Neuronal stem cell (in vitro differentiated cells): ENCODE results near the gene ACTL6A.

Source experiments
- DNase-seq: peaks from one replicate; pipeline ENCODE4 v3.0.0-alpha.2; 2013; ENCODE audit warnings: low spot score
- H2AFZ ChIP-seq: one replicate; pipeline ENCODE4 v1.6.1; 2013; ENCODE audit warnings: mild to moderate bottlenecking, low read length, inconsistent platforms
- H2AK5ac ChIP-seq: 2 replicates; pipeline ENCODE4 v1.6.1; 2013; ENCODE audit warnings: low read depth, mild to moderate bottlenecking, inconsistent platforms, low read length, moderate library complexity, mixed read lengths
- H2BK120ac ChIP-seq: 2 replicates; pipeline ENCODE4 v1.6.1; 2013; ENCODE audit warnings: low read depth, mild to moderate bottlenecking, inconsistent platforms, low read length, moderate library complexity, mixed read lengths
- H2BK12ac ChIP-seq: one replicate; pipeline ENCODE4 v1.6.1; 2013; ENCODE audit warnings: low read length, inconsistent platforms
- H2BK15ac ChIP-seq: 2 replicates; pipeline ENCODE4 v1.6.1; 2013; ENCODE audit warnings: mild to moderate bottlenecking, low read length, inconsistent platforms, mixed read lengths
- H2BK5ac ChIP-seq: one replicate; pipeline ENCODE4 v1.6.1; 2013; ENCODE audit warnings: inconsistent platforms, mild to moderate bottlenecking, low read length, moderate library complexity
- H3K14ac ChIP-seq: one replicate; pipeline ENCODE4 v1.6.1; 2013; ENCODE audit warnings: low read length, inconsistent platforms
- H3K18ac ChIP-seq: 2 replicates; pipeline ENCODE4 v1.6.1; 2013; ENCODE audit warnings: low read length, inconsistent platforms
- H3K23ac ChIP-seq: 2 replicates; pipeline ENCODE4 v1.6.1; 2013; ENCODE audit warnings: low read depth, mild to moderate bottlenecking, mixed read lengths, low read length, inconsistent platforms; ENCODE audit not compliant: poor library complexity
- H3K27ac ChIP-seq: replicated peaks from 3 replicates; pipeline ENCODE4 v1.5.1; 2013; ENCODE audit warnings: low read length, inconsistent platforms
- H3K27me3 ChIP-seq, 3 experiments: 2 replicates each; pipeline ENCODE4 v1.6.1; 2013; ENCODE audit warnings: low read length in 3 of 3, mild to moderate bottlenecking in 2 of 3, inconsistent platforms in 1 of 3, low read depth in 1 of 3, mixed read lengths in 1 of 3, moderate library complexity in 1 of 3; ENCODE audit not compliant: control insufficient read depth in 3 of 3, insufficient read depth in 3 of 3
- H3K36me3 ChIP-seq, 2 donors: replicated peaks in 1 of 2; 2 replicates each; pipeline ENCODE4 v1.6.1; 2013; ENCODE audit warnings: low read length in 2 of 2; ENCODE audit not compliant: control insufficient read depth in 2 of 2, insufficient read depth in 2 of 2
- H3K4ac ChIP-seq: 2 replicates; pipeline ENCODE4 v1.6.1; 2013; ENCODE audit warnings: inconsistent platforms, mild to moderate bottlenecking, low read length, moderate library complexity
- H3K4me1 ChIP-seq, 2 donors: 1 replicate in 1 of 2; 2 replicates in 1 of 2; pipeline ENCODE4 v1.6.1; 2013; ENCODE audit warnings: low read length in 2 of 2, low read depth in 1 of 2; ENCODE audit not compliant: control insufficient read depth in 2 of 2, insufficient read depth in 1 of 2
- H3K4me2 ChIP-seq: one replicate; pipeline ENCODE4 v1.6.1; 2013; ENCODE audit warnings: mild to moderate bottlenecking, low read length, inconsistent platforms; ENCODE audit not compliant: insufficient read depth, poor library complexity, severe bottlenecking
- H3K4me3 ChIP-seq, 2 donors: 2 replicates each; pipeline ENCODE4 v1.5.1; 2013; ENCODE audit warnings: low read length in 2 of 2, mild to moderate bottlenecking in 2 of 2, inconsistent platforms in 1 of 2, moderate library complexity in 1 of 2
- H3K79me1 ChIP-seq: one replicate; pipeline ENCODE4 v1.6.1; 2013; ENCODE audit warnings: low read depth, mild to moderate bottlenecking, inconsistent platforms, low read length, moderate library complexity
- H3K9ac ChIP-seq: one replicate; pipeline ENCODE4 v1.6.1; 2013; ENCODE audit warnings: mild to moderate bottlenecking, low read depth, low read length, inconsistent platforms; ENCODE audit not compliant: poor library complexity
- H3K9me3 ChIP-seq, 2 donors: replicated peaks in 1 of 2; 2 replicates each; pipeline versions ENCODE3 to v1.6.1; 2013; ENCODE audit warnings: low read length in 2 of 2, mild to moderate bottlenecking in 2 of 2, inconsistent platforms in 1 of 2, low read depth in 1 of 2, mixed read lengths in 1 of 2, moderate library complexity in 1 of 2; ENCODE audit not compliant: control insufficient read depth in 2 of 2, insufficient read depth in 1 of 2
- H4K8ac ChIP-seq: one replicate; pipeline ENCODE4 v1.6.1; 2013; ENCODE audit warnings: low read depth, mild to moderate bottlenecking, inconsistent platforms, low read length, moderate library complexity
- H4K91ac ChIP-seq: one replicate; pipeline ENCODE4 v1.6.1; 2013; ENCODE audit warnings: low read length, low read depth, mild to moderate bottlenecking, inconsistent platforms; ENCODE audit not compliant: poor library complexity
- WGBS, 2 donors: extraction: QIAGEN DNeasy Blood & Tissue Kit; methylation state at CpG; one replicate each; pipeline ENCODE4 v1.1.7; 2013; ENCODE audit warnings: missing lambda C conversion rate in 2 of 2, mixed read lengths in 1 of 2; ENCODE audit not compliant: insufficient read length in 2 of 2, insufficient replicate concordance in 1 of 2; ENCODE audit errors: extremely low coverage in 2 of 2; 5-methylcytosine and 5-hydroxymethylcytosine counted together

Gene ACTL6A

DNA sequence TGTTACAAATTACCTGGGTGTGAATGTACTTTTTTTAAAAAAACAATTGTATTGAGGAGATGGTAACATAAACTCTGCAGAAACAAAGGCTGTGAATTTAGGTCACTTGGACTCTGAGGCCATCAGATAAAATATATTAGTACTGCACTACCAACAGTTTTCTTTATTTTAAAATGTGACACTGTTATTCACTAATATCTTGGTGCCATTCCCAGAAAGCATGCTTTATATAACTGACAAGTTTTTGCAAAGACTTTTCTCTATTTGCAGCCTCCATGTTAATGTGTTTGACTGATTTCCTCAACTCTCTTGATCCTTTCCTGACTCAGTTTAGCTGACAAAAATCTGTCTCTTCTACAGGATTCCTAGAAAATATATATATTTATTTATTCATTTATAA is 26.5 kb upstream of the ACTL6A start:
- no peak for DNase-seq
- Histone ChIP-seq H3K23ac (no peak overlapping the region), H3K36me3 (no peaks in the 10 kb centered on the region), H3K9me3 (no peaks in the 10 kb centered on the region), H3K14ac (no peak overlapping the region), H3K4ac (no peak overlapping the region), H3K4me3 (no peak overlapping the region), H3K9ac (no peak overlapping the region), H2BK120ac (no peak overlapping the region), H2AK5ac (no peak overlapping the region), H2BK12ac (no peak overlapping the region), H2AFZ (no peak overlapping the region), H4K91ac (no peak overlapping the region), H3K27me3 (no peaks in the 10 kb centered on the region), H2BK5ac (no peak overlapping the region), H2BK15ac (no peak overlapping the region), H4K8ac (no peak overlapping the region), H3K4me2 (no peak overlapping the region), H3K79me1 (no peaks in the 10 kb centered on the region), H3K27ac (no peak overlapping the region), H3K18ac (no peak overlapping the region), H3K4me1 (no peaks in the 10 kb centered on the region)

DNA sequence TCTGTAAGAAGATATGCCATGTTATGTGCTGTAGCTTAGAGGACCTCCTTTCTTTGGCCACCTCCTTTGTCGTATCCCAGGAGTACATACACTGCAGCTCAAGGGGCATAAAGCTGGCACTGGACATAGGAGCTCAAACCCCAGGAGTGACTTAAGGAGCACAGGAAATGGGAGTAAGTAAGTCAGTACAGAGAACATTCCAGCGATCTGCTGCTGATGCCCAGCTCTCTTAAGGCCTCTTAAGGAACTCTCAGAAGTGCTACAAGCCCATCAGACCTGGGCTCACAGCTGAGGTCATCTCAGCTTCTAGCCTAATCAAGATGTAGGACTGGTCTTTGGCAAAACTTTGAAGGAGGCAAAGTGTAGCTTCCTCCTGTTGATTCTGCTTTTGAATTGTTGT is 21.6 kb upstream of the ACTL6A start:
- no peak overlapping the region for H3K4me3 ChIP-seq
- no peak overlapping the region for H3K14ac ChIP-seq
- no peaks in the 10 kb centered on the region for H3K4me1 ChIP-seq
- H3K4me2 ChIP-seq, result no peak overlapping the region
- no peak overlapping the region for H2AK5ac ChIP-seq
- no peak overlapping the region for H3K18ac ChIP-seq
- H2BK5ac ChIP-seq, result no peak overlapping the region
- H3K23ac ChIP-seq, result no peak overlapping the region
- H4K91ac ChIP-seq, result no peak overlapping the region
- H2BK15ac ChIP-seq, result no peak overlapping the region
- H3K36me3 ChIP-seq, result no peaks in the 10 kb centered on the region
- no peak overlapping the region for H3K9ac ChIP-seq
- H3K27me3 ChIP-seq, result no peaks in the 10 kb centered on the region
- no peak overlapping the region for H2AFZ ChIP-seq
- H2BK12ac ChIP-seq, result no peak overlapping the region
- H3K79me1 ChIP-seq, result no peaks in the 10 kb centered on the region
- DNase-seq, result no peak
- no peak overlapping the region for H3K4ac ChIP-seq
- no CpG with 5 or more reads among the region's 2 CpGs for WGBS, 2 donors
- H3K9me3 ChIP-seq, result no peaks in the 10 kb centered on the region
- no peak overlapping the region for H2BK120ac ChIP-seq
- no peak overlapping the region for H3K27ac ChIP-seq
- no peak overlapping the region for H4K8ac ChIP-seq

DNA sequence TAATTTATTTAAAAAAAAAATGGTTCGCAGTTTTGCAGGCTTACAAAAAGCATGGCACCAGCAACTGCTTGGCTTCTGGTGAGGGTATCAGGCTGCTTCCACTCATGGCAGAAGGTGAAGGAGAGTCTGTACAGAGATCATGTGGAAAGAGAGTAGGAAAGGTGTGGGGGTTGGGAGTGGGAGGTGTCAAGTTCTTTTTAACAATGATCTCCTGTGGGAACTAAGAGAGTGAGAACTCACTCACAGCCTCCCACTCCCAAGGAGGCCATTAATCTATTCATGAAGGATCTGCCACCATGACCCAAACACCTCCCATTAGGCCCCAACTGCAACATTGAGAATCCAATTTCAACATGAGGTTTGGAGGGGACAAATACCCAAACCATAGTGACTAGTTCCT is 21.1 kb upstream of the ACTL6A start:
- no peaks in the 10 kb centered on the region for H3K36me3 ChIP-seq
- H3K14ac ChIP-seq, result no peak overlapping the region
- H2BK5ac ChIP-seq, result no peak overlapping the region
- no peak overlapping the region for H3K4ac ChIP-seq
- H3K27ac ChIP-seq, result no peak overlapping the region
- H3K23ac ChIP-seq, result no peak overlapping the region
- no peak overlapping the region for H2AFZ ChIP-seq
- H3K27me3 ChIP-seq, result no peaks in the 10 kb centered on the region
- no peaks in the 10 kb centered on the region for H3K4me1 ChIP-seq
- H3K9me3 ChIP-seq, result no peaks in the 10 kb centered on the region
- H2BK15ac ChIP-seq, result no peak overlapping the region
- no peak overlapping the region for H3K4me2 ChIP-seq
- no peak for DNase-seq
- no peak overlapping the region for H3K4me3 ChIP-seq
- H4K8ac ChIP-seq, result no peak overlapping the region
- no CpG with 5 or more reads among the region's 1 CpG for WGBS, 2 donors
- H2AK5ac ChIP-seq, result no peak overlapping the region
- H2BK120ac ChIP-seq, result no peak overlapping the region
- no peak overlapping the region for H3K18ac ChIP-seq
- H3K79me1 ChIP-seq, result no peaks in the 10 kb centered on the region
- H2BK12ac ChIP-seq, result no peak overlapping the region
- H3K9ac ChIP-seq, result no peak overlapping the region
- H4K91ac ChIP-seq, result no peak overlapping the region

DNA sequence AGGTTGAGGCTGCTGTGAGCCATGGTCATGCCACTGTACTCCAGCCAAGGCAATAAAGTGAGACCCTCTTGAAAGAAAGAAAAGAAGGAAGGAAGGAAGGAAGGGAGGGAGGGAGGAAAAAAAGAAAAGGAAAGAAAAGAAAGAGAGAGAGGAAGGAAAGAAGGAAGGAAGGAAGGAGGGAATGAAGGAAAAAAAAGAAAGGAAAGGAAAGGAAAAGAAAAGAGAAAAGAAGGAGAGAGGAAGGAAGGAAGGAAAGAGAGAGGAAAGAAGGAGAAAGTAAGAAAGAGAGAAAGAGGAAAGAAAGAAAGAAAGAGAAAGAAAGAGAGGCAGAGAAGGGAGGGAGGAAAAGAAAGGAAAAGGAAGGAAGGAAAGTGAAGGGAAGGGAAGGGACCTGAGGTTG is 20.4 kb upstream of the ACTL6A start:
- no peak overlapping the region for H3K4me2 ChIP-seq
- H3K9me3 ChIP-seq, result no peaks in the 10 kb centered on the region
- no peak overlapping the region for H3K18ac ChIP-seq
- no peak for DNase-seq
- H3K4me1 ChIP-seq, result peaks cover 0 to 2% of the 10 kb centered on the region in 2 donors
- no peak overlapping the region for H4K8ac ChIP-seq
- H2AFZ ChIP-seq, result no peak overlapping the region
- no peak overlapping the region for H4K91ac ChIP-seq
- H3K9ac ChIP-seq, result no peak overlapping the region
- H3K14ac ChIP-seq, result no peak overlapping the region
- no peak overlapping the region for H2BK12ac ChIP-seq
- no peak overlapping the region for H2BK120ac ChIP-seq
- no peak overlapping the region for H3K23ac ChIP-seq
- H3K4me3 ChIP-seq, result no peak overlapping the region
- H3K36me3 ChIP-seq, result no peaks in the 10 kb centered on the region
- H3K27me3 ChIP-seq, result no peaks in the 10 kb centered on the region
- no peak overlapping the region for H2BK5ac ChIP-seq
- H2AK5ac ChIP-seq, result no peak overlapping the region
- H3K27ac ChIP-seq, result no peak overlapping the region
- H2BK15ac ChIP-seq, result no peak overlapping the region
- H3K4ac ChIP-seq, result no peak overlapping the region
- no peaks in the 10 kb centered on the region for H3K79me1 ChIP-seq
